Muscle layer of colon (tissue), 2 donors: ENCODE data around the gene ARHGAP24.

ENCODE experiments used
- H3K27ac ChIP-seq: one replicate; pipeline ENCODE4 v1.7.0; 2013; ENCODE audit warnings: low read depth, mild to moderate bottlenecking, low read length, moderate library complexity
- H3K27me3 ChIP-seq, 2 donors: one replicate each; pipeline ENCODE4 v1.7.0; 2013; ENCODE audit warnings: low read length in 2 of 2, mild to moderate bottlenecking in 2 of 2; ENCODE audit not compliant: insufficient read depth in 2 of 2, control insufficient read depth in 1 of 2
- H3K36me3 ChIP-seq: one replicate; pipeline ENCODE4 v1.7.0; 2013; ENCODE audit warnings: mild to moderate bottlenecking, low read length; ENCODE audit not compliant: insufficient read depth
- H3K4me1 ChIP-seq: one replicate; pipeline ENCODE4 v1.7.0; 2013; ENCODE audit warnings: mild to moderate bottlenecking, low read length; ENCODE audit not compliant: insufficient read depth
- H3K4me3 ChIP-seq, 2 donors: one replicate each; pipeline ENCODE4 v1.7.0; 2013; ENCODE audit warnings: low read length in 2 of 2, low read depth in 1 of 2, mild to moderate bottlenecking in 1 of 2, moderate library complexity in 1 of 2
- H3K9ac ChIP-seq: one replicate; pipeline ENCODE4 v1.7.0; 2013; ENCODE audit warnings: low read length
- H3K9me3 ChIP-seq: one replicate; pipeline ENCODE4 v1.7.0; 2013; ENCODE audit warnings: mild to moderate bottlenecking, low read length
- donor health status: abdominal sarcoma.
- donor health status: Adenocarcinoma of cecum.

The ARHGAP24 gene

GRCh38 chr4:85688055-85688740, 213.2 kb downstream of the ARHGAP24 start:
- Histone ChIP-seq H3K27ac (no peak overlapping the region), H3K9ac (no peak overlapping the region), H3K27me3 (no peaks in the 10 kb centered on the region), H3K4me1 (no peaks in the 10 kb centered on the region), H3K4me3 (no peak overlapping the region), H3K36me3 (no peaks in the 10 kb centered on the region), H3K9me3 (no peaks in the 10 kb centered on the region)

GRCh38 chr4:85696661-85697060, 221.7 kb downstream of the ARHGAP24 start:
- Histone ChIP-seq H3K9me3 (no peaks in the 10 kb centered on the region), H3K4me1 (no peaks in the 10 kb centered on the region), H3K27me3 (no peaks in the 10 kb centered on the region), H3K9ac (no peak overlapping the region), H3K4me3 (no peak overlapping the region), H3K36me3 (no peaks in the 10 kb centered on the region), H3K27ac (no peak overlapping the region)

- Histone ChIP-seq H3K27me3 (no peaks in the 10 kb centered on the region), H3K36me3 (no peaks in the 10 kb centered on the region), H3K9me3 (no peaks in the 10 kb centered on the region), H3K4me1 (no peaks in the 10 kb centered on the region), H3K9ac (no peak overlapping the region), H3K27ac (no peak overlapping the region), H3K4me3 (no peak overlapping the region)
These were observed 222.9 kb downstream of the ARHGAP24 start for GRCh38 chr4:85697854-85698253.

GRCh38 chr4:85700362-85700761, 225.4 kb downstream of the ARHGAP24 start:
- no peaks in the 10 kb centered on the region for H3K27me3 ChIP-seq
- no peaks in the 10 kb centered on the region for H3K9me3 ChIP-seq
- H3K36me3 ChIP-seq: no peaks in the 10 kb centered on the region
- H3K9ac ChIP-seq: no peak overlapping the region
- no peak overlapping the region for H3K27ac ChIP-seq
- H3K4me3 ChIP-seq: no peak overlapping the region
- no peaks in the 10 kb centered on the region for H3K4me1 ChIP-seq

GRCh38 chr4:85701861-85702321, 226.9 kb downstream of the ARHGAP24 start:
- H3K36me3 ChIP-seq: no peaks in the 10 kb centered on the region
- no peaks in the 10 kb centered on the region for H3K9me3 ChIP-seq
- no peak overlapping the region for H3K27ac ChIP-seq
- no peak overlapping the region for H3K4me3 ChIP-seq
- no peak overlapping the region for H3K9ac ChIP-seq
- H3K27me3 ChIP-seq: no peaks in the 10 kb centered on the region
- no peaks in the 10 kb centered on the region for H3K4me1 ChIP-seq

GRCh38 chr4:85703096-85703495, 228.1 kb downstream of the ARHGAP24 start:
- no peak overlapping the region for H3K9ac ChIP-seq
- H3K9me3 ChIP-seq: no peaks in the 10 kb centered on the region
- no peaks in the 10 kb centered on the region for H3K36me3 ChIP-seq
- no peaks in the 10 kb centered on the region for H3K4me1 ChIP-seq
- no peak overlapping the region for H3K27ac ChIP-seq
- H3K4me3 ChIP-seq: no peak overlapping the region
- H3K27me3 ChIP-seq: no peaks in the 10 kb centered on the region

GRCh38 chr4:85707611-85708010, 232.7 kb downstream of the ARHGAP24 start:
- Histone ChIP-seq H3K4me1 (no peaks in the 10 kb centered on the region), H3K9ac (no peak overlapping the region), H3K9me3 (no peaks in the 10 kb centered on the region), H3K4me3 (no peak overlapping the region), H3K27me3 (no peaks in the 10 kb centered on the region), H3K36me3 (no peaks in the 10 kb centered on the region), H3K27ac (no peak overlapping the region)

- Histone ChIP-seq H3K27ac (no peak overlapping the region), H3K27me3 (no peaks in the 10 kb centered on the region), H3K4me1 (no peaks in the 10 kb centered on the region), H3K9me3 (no peaks in the 10 kb centered on the region), H3K9ac (no peak overlapping the region), H3K36me3 (no peaks in the 10 kb centered on the region), H3K4me3 (no peak overlapping the region)
These were observed 233.5 kb downstream of the ARHGAP24 start for GRCh38 chr4:85708468-85708867.

- no peaks in the 10 kb centered on the region for H3K36me3 ChIP-seq
- no peaks in the 10 kb centered on the region for H3K9me3 ChIP-seq
- no peak overlapping the region for H3K4me3 ChIP-seq
- no peak overlapping the region for H3K27ac ChIP-seq
- no peaks in the 10 kb centered on the region for H3K27me3 ChIP-seq
- no peaks in the 10 kb centered on the region for H3K4me1 ChIP-seq
- no peak overlapping the region for H3K9ac ChIP-seq
These were observed 238.1 kb downstream of the ARHGAP24 start for GRCh38 chr4:85713005-85713404.

- Histone ChIP-seq H3K27me3 (no peaks in the 10 kb centered on the region), H3K27ac (no peak overlapping the region), H3K4me3 (no peak overlapping the region), H3K4me1 (no peaks in the 10 kb centered on the region), H3K9me3 (no peaks in the 10 kb centered on the region), H3K9ac (no peak overlapping the region), H3K36me3 (no peaks in the 10 kb centered on the region)
These were observed 241.2 kb downstream of the ARHGAP24 start for GRCh38 chr4:85715991-85716737.

GRCh38 chr4:85717351-85717750, 242.4 kb downstream of the ARHGAP24 start:
- H3K27ac ChIP-seq: no peak overlapping the region
- H3K9ac ChIP-seq: no peak overlapping the region
- H3K4me3 ChIP-seq: no peak overlapping the region
- H3K9me3 ChIP-seq: no peaks in the 10 kb centered on the region
- H3K27me3 ChIP-seq: no peaks in the 10 kb centered on the region
- no peaks in the 10 kb centered on the region for H3K36me3 ChIP-seq
- H3K4me1 ChIP-seq: no peaks in the 10 kb centered on the region

- no peak overlapping the region for H3K4me3 ChIP-seq
- no peaks in the 10 kb centered on the region for H3K4me1 ChIP-seq
- H3K27ac ChIP-seq: no peak overlapping the region
- no peaks in the 10 kb centered on the region for H3K36me3 ChIP-seq
- H3K27me3 ChIP-seq: no peaks in the 10 kb centered on the region
- H3K9ac ChIP-seq: no peak overlapping the region
- no peaks in the 10 kb centered on the region for H3K9me3 ChIP-seq
These were observed 242.9 kb downstream of the ARHGAP24 start for GRCh38 chr4:85717847-85718246.
